CD14-positive monocyte (primary cell): ENCODE results near the gene TMEM116. TPM values are rescaled to one million over a fixed set of nuclear protein-coding genes. Genes with fewer than 3 reads are reported as not detected.

Experiments
- DNase-seq, 3 donors: peaks; one replicate each; pipeline ENCODE4 v3.0.0-alpha.2; 2011 to 2022
- H2AFZ ChIP-seq: 2 replicates; pipeline ENCODE4 v1.6.0; 2012; ENCODE audit warnings: mild to moderate bottlenecking, low read depth, low read length, inconsistent platforms; ENCODE audit not compliant: insufficient read depth, poor library complexity, severe bottlenecking
- H3K27ac ChIP-seq, 2 donors: 1 replicate in 1 of 2; 2 replicates in 1 of 2; pipeline ENCODE4 v1.5.1; 2012 to 2013; ENCODE audit warnings: low read length in 2 of 2, control low read depth in 1 of 2, inconsistent platforms in 1 of 2, low read depth in 1 of 2, mild to moderate bottlenecking in 1 of 2
- H3K27me3 ChIP-seq, 2 donors: one replicate each; pipeline versions ENCODE4 v1.6.0 to v1.6.1; 2011 to 2013; ENCODE audit warnings: low read length in 2 of 2; ENCODE audit not compliant: control insufficient read depth in 2 of 2, insufficient read depth in 2 of 2
- H3K36me3 ChIP-seq, 2 donors: replicated peaks in 1 of 2; 1 replicate in 1 of 2; 2 replicates in 1 of 2; pipeline versions ENCODE4 v1.5.1 to v1.6.1; 2012 to 2013; ENCODE audit warnings: low read length in 2 of 2, control low read depth in 1 of 2, inconsistent platforms in 1 of 2, mild to moderate bottlenecking in 1 of 2; ENCODE audit not compliant: insufficient read depth in 2 of 2, control insufficient read depth in 1 of 2
- H3K4me1 ChIP-seq, 2 donors: 1 replicate in 1 of 2; 2 replicates in 1 of 2; pipeline versions ENCODE4 v1.5.1 to v1.6.1; 2012 to 2013; ENCODE audit warnings: low read length in 2 of 2, control low read depth in 1 of 2, inconsistent platforms in 1 of 2, mild to moderate bottlenecking in 1 of 2, moderate library complexity in 1 of 2; ENCODE audit not compliant: insufficient read depth in 2 of 2, control insufficient read depth in 1 of 2
- H3K4me2 ChIP-seq: replicated peaks from 2 replicates; pipeline ENCODE3; 2012; ENCODE audit warnings: low read length, moderate library complexity, mild to moderate bottlenecking; ENCODE audit not compliant: poor library complexity, severe bottlenecking; ENCODE audit errors: extremely low read depth
- H3K4me3 ChIP-seq, 3 experiments: fragments of 200-600 bp in 1 of 3; sonication (generic) in 1 of 3; replicated peaks in 1 of 3; 1 replicate in 2 of 3; 2 replicates in 1 of 3; pipeline ENCODE4 v1.5.1; 2011 to 2013; ENCODE audit warnings: low read length in 3 of 3, mild to moderate bottlenecking in 3 of 3, control low read depth in 2 of 3, low read depth in 2 of 3, inconsistent platforms in 1 of 3, moderate library complexity in 1 of 3
- H3K79me2 ChIP-seq: 2 replicates; pipeline ENCODE4 v1.6.0; 2012; ENCODE audit warnings: mild to moderate bottlenecking, control low read depth, inconsistent platforms, low read length, moderate library complexity; ENCODE audit not compliant: insufficient read depth
- H3K9ac ChIP-seq: 2 replicates; pipeline ENCODE4 v1.6.0; 2017; ENCODE audit warnings: low read length, mild to moderate bottlenecking; ENCODE audit not compliant: insufficient read depth, poor library complexity, severe bottlenecking
- H3K9me3 ChIP-seq, 2 donors: replicated peaks in 1 of 2; 1 replicate in 1 of 2; 2 replicates in 1 of 2; pipeline versions ENCODE4 v1.5.1 to v1.6.1; 2012 to 2013; ENCODE audit warnings: low read length in 2 of 2, control low read depth in 1 of 2; ENCODE audit not compliant: control insufficient read depth in 1 of 2, insufficient read depth in 1 of 2
- H4K20me1 ChIP-seq: 2 replicates; pipeline ENCODE4 v1.6.0; 2012; ENCODE audit warnings: mild to moderate bottlenecking, low read length, control low read depth, moderate library complexity; ENCODE audit not compliant: insufficient read depth
- H3K27ac Mint-ChIP-seq, 7 donors: one replicate each; pipeline ENCODE4 v1.8.0; 2020; ENCODE audit warnings: mild to moderate bottlenecking in 7 of 7, mixed read lengths in 7 of 7, moderate library complexity in 6 of 7, inconsistent platforms in 2 of 7
- H3K27me3 Mint-ChIP-seq, 3 donors: one replicate each; pipeline ENCODE4 v1.8.0; 2021 to 2022; ENCODE audit warnings: low read depth in 3 of 3, mild to moderate bottlenecking in 3 of 3, mixed read lengths in 3 of 3, moderate library complexity in 3 of 3, inconsistent platforms in 1 of 3
- H3K36me3 Mint-ChIP-seq, 2 donors: one replicate each; pipeline ENCODE4 v1.8.0; 2020; ENCODE audit warnings: mixed read lengths in 2 of 2, inconsistent platforms in 1 of 2, mild to moderate bottlenecking in 1 of 2
- H3K4me1 Mint-ChIP-seq: one replicate; pipeline ENCODE4 v1.8.0; 2020; ENCODE audit warnings: mild to moderate bottlenecking, mixed read lengths
- H3K4me3 Mint-ChIP-seq, 2 donors: one replicate each; pipeline ENCODE4 v1.8.0; 2020; ENCODE audit warnings: mild to moderate bottlenecking in 2 of 2, mixed read lengths in 2 of 2, moderate library complexity in 1 of 2
- H3K9me3 Mint-ChIP-seq, 7 donors: one replicate each; pipeline ENCODE4 v1.8.0; 2020 to 2022; ENCODE audit warnings: mixed read lengths in 7 of 7, mild to moderate bottlenecking in 6 of 7, moderate library complexity in 6 of 7, inconsistent platforms in 2 of 7
- WGBS: methylation state at CpG from one replicate; pipeline ENCODE4 v1.1.5; 2013; ENCODE audit warnings: missing lambda C conversion rate; ENCODE audit not compliant: insufficient coverage; 5-methylcytosine and 5-hydroxymethylcytosine counted together
- intact Hi-C, 2 donors: fragments of 100-400 bp; cut with micrococcal nuclease; formaldehyde crosslinking; loops; one replicate each; pipeline versions ENCODE4 v1.15.0 to v1.15.1; 2023
- polyA plus RNA-seq, 3 donors: library from polyadenylated mRNA; depleted of rRNA in 1 of 3; unstranded in 2 of 3; stranded (reverse) in 1 of 3; fragments of 300-500 nt in 2 of 3; fragments of >200 nt in 1 of 3; fragmentation: Illumina TruSeq in 2 of 3; gene quantifications; 1 replicate in 2 of 3; 2 replicates in 1 of 3; pipeline ENCODE4 v1.2.3, GENCODE V29; 2012 to 2021
- TF ChIP-seq, protein P1 (sequence below): fragments of 200-600 bp; IDR thresholded peaks from one replicate; pipeline ENCODE4 v1.8.0; 2022; ENCODE audit warnings: antibody characterized with exemption, mild to moderate bottlenecking

Gene TMEM116
- polyA plus RNA-seq, 3 donors = 5.6 to 11.6 (median 8.3) TPM

DNA sequence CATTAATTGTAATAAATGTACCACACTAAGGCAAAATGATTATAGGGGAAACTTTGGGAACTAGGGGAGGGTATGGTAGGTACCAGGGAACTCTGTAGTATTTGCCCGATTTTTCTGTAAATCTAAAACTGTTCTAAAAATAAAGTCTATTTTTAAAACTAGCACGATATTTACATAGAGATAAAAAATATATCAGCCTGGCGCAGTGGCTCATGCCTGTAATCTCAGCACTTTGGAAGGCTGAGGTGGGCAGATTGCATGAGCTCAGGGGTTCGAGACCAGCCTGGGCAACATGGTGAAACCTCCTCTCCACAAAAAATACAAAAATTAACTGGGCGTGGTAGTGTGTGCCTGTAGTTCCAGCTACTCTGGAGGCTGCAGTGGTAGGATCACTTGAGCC is 32.4 kb downstream of the TMEM116 start:
- H3K4me1 Mint-ChIP-seq = peaks cover 3% of the 10 kb centered on the region
- H3K4me2 ChIP-seq = no peak overlapping the region
- peaks cover 0 to 2% (median 0%) of the 10 kb centered on the region in 3 donors for H3K27me3 Mint-ChIP-seq
- no peak overlapping the region for H3K9ac ChIP-seq
- H3K4me1 ChIP-seq = no peaks in the 10 kb centered on the region
- TF ChIP-seq, protein P1, sequence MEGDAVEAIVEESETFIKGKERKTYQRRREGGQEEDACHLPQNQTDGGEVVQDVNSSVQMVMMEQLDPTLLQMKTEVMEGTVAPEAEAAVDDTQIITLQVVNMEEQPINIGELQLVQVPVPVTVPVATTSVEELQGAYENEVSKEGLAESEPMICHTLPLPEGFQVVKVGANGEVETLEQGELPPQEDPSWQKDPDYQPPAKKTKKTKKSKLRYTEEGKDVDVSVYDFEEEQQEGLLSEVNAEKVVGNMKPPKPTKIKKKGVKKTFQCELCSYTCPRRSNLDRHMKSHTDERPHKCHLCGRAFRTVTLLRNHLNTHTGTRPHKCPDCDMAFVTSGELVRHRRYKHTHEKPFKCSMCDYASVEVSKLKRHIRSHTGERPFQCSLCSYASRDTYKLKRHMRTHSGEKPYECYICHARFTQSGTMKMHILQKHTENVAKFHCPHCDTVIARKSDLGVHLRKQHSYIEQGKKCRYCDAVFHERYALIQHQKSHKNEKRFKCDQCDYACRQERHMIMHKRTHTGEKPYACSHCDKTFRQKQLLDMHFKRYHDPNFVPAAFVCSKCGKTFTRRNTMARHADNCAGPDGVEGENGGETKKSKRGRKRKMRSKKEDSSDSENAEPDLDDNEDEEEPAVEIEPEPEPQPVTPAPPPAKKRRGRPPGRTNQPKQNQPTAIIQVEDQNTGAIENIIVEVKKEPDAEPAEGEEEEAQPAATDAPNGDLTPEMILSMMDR = no peak
- H3K9me3 Mint-ChIP-seq = peaks cover 0 to 1% (median 0%) of the 10 kb centered on the region in 7 donors
- no peaks in the 10 kb centered on the region for H3K9me3 ChIP-seq
- H3K27ac Mint-ChIP-seq = no peak overlapping the region
- no peaks in the 10 kb centered on the region for H4K20me1 ChIP-seq
- no peaks in the 10 kb centered on the region for H3K36me3 ChIP-seq
- intact Hi-C loops = no loop called here
- H3K27me3 ChIP-seq = no peaks in the 10 kb centered on the region
- no peak overlapping the region for H3K27ac ChIP-seq
- no peak for DNase-seq
- WGBS = no CpG with 5 or more reads among the region's 5 CpGs
- no peak overlapping the region for H3K4me3 ChIP-seq
- H3K36me3 Mint-ChIP-seq = no peaks in the 10 kb centered on the region
- H3K79me2 ChIP-seq = no peaks in the 10 kb centered on the region
- H3K4me3 Mint-ChIP-seq = no peak overlapping the region
- no peak overlapping the region for H2AFZ ChIP-seq

GRCh38 chr12:111978545-111978944 is 34.4 kb downstream of the TMEM116 start:
- Mint-ChIP-seq H3K4me1 (peaks cover 3% of the 10 kb centered on the region), H3K9me3 (peaks cover 0 to 1% (median 0%) of the 10 kb centered on the region in 7 donors), H3K36me3 (no peaks in the 10 kb centered on the region), H3K27me3 (peaks cover 0 to 2% (median 0%) of the 10 kb centered on the region in 3 donors), H3K27ac (no peak overlapping the region), H3K4me3 (no peak overlapping the region)
- Histone ChIP-seq H3K4me2 (no peak overlapping the region), H3K79me2 (no peaks in the 10 kb centered on the region), H3K9me3 (no peaks in the 10 kb centered on the region), H3K27ac (no peak overlapping the region), H3K27me3 (no peaks in the 10 kb centered on the region), H2AFZ (no peak overlapping the region), H3K36me3 (no peaks in the 10 kb centered on the region), H3K4me3 (no peak overlapping the region), H3K4me1 (no peaks in the 10 kb centered on the region), H3K9ac (no peak overlapping the region), H4K20me1 (no peaks in the 10 kb centered on the region)
- TF ChIP-seq, protein P1 = no peak
- intact Hi-C loops = no loop called here
- DNase-seq = no peak
